Keratinocyte (primary cell): ENCODE results near the gene PRPF6.

Source experiments
- CTCF ChIP-seq, 3 experiments: IDR thresholded peaks in 1 of 3; conservative IDR thresholded peaks in 1 of 3; optimal IDR thresholded peaks in 1 of 3; 2 replicates in 2 of 3; 3 replicates in 1 of 3; pipeline versions ENCODE3 to v1.5.1; 2011; ENCODE audit warnings: low read length in 3 of 3, mild to moderate bottlenecking in 3 of 3, moderate library complexity in 2 of 3, control low read depth in 1 of 3, inconsistent platforms in 1 of 3; ENCODE audit not compliant: insufficient read depth in 2 of 3; ENCODE audit errors: extremely low read depth in 1 of 3
- EZH2 ChIP-seq: IDR thresholded peaks from one replicate; pipeline ENCODE4 v1.6.1; 2012; ENCODE audit warnings: inconsistent platforms, mild to moderate bottlenecking, low read length, moderate library complexity

- TF ChIP-seq CTCF (optimal IDR thresholded peaks at IDR 0.05 in 1 of 3, IDR thresholded peaks at IDR 0.05 in 1 of 3, conservative IDR thresholded peaks at IDR 0.05 in 1 of 3; ENCODE audit: extremely low read depth in 1 of 3, insufficient read depth in 2 of 3, low read length in 3 of 3) (no peak), EZH2 (no peak)
These were observed 48.2 kb upstream of the PRPF6 start for GRCh38 chr20:63932606-63933160.
